T-cell (primary cell): ENCODE data around the gene SIGLEC1. TPM values are rescaled to one million over a fixed set of nuclear protein-coding genes. Genes with fewer than 3 reads are reported as not detected.

Experiments used
- ATAC-seq, 4 experiments: fragments of 200-7000 bp in 3 of 4; fragments of 150-1000 bp in 1 of 4; cut with Tn5 transposase; replicated peaks in 1 of 4; 1 replicate in 3 of 4; 2 replicates in 1 of 4; pipeline ENCODE4 v1.10.0; 2021; ENCODE audit warnings: moderate library complexity in 3 of 4, mild to moderate bottlenecking in 2 of 4, moderate number of reproducible peaks in 1 of 4
- CTCF ChIA-PET, 2 donors: fragments of 300-600 bp; sonication (Branson Sonifier 250); formaldehyde crosslinking; loops; one replicate each; lab custom pipeline; 2022; ENCODE audit warnings: antibody characterized with exemption in 2 of 2; lab: Charles Lee
- POLR2A ChIA-PET, 2 donors: fragments of 300-600 bp; sonication (Branson Sonifier 250); formaldehyde crosslinking; loops; one replicate each; lab custom pipeline; 2022; ENCODE audit warnings: antibody characterized with exemption in 2 of 2; lab: Charles Lee
- DNase-seq, 35 experiments: peaks; one replicate each; pipeline versions ENCODE4 v3.0.0 to v3.0.0-alpha.2; 2013 to 2023
- H3K27ac ChIP-seq: one replicate; pipeline ENCODE4 v1.5.1; 2013; ENCODE audit warnings: low read length
- H3K27me3 ChIP-seq, 2 experiments: replicated peaks in 1 of 2; 1 replicate in 1 of 2; 2 replicates in 1 of 2; pipeline versions ENCODE4 v1.6.1 to v1.7.0; 2013; ENCODE audit warnings: low read length in 1 of 2, mixed read lengths in 1 of 2; ENCODE audit not compliant: control insufficient read depth in 2 of 2, insufficient read depth in 2 of 2; ENCODE audit errors: extremely low read depth in 1 of 2
- H3K36me3 ChIP-seq, 2 donors: 1 replicate in 1 of 2; 2 replicates in 1 of 2; pipeline versions ENCODE4 v1.6.1 to v1.7.0; 2013; ENCODE audit warnings: low read length in 1 of 2; ENCODE audit not compliant: control insufficient read depth in 2 of 2, insufficient read depth in 1 of 2; ENCODE audit errors: extremely low read depth in 1 of 2
- H3K4me1 ChIP-seq, 2 experiments: 1 replicate in 1 of 2; 2 replicates in 1 of 2; pipeline versions ENCODE4 v1.6.1 to v1.7.0; 2013; ENCODE audit warnings: low read length in 2 of 2, mixed read lengths in 1 of 2; ENCODE audit not compliant: insufficient read depth in 2 of 2, control insufficient read depth in 1 of 2; ENCODE audit errors: extremely low read depth in 1 of 2
- H3K4me3 ChIP-seq, 2 donors: 1 replicate in 1 of 2; 2 replicates in 1 of 2; pipeline versions ENCODE4 v1.5.1 to v1.7.0; 2013; ENCODE audit warnings: mild to moderate bottlenecking in 2 of 2, low read length in 1 of 2, moderate library complexity in 1 of 2; ENCODE audit not compliant: control insufficient read depth in 1 of 2; ENCODE audit errors: extremely low read depth in 1 of 2
- H3K9me3 ChIP-seq: 2 replicates; pipeline ENCODE4 v1.7.0; 2013
- H3K27ac Mint-ChIP-seq, 2 donors: one replicate each; pipeline ENCODE4 v1.8.0; 2020 to 2021; ENCODE audit warnings: mild to moderate bottlenecking in 2 of 2, mixed read lengths in 2 of 2
- H3K27me3 Mint-ChIP-seq, 2 donors: one replicate each; pipeline ENCODE4 v1.8.0; 2021 to 2022; ENCODE audit warnings: mixed read lengths in 2 of 2
- H3K36me3 Mint-ChIP-seq: one replicate; pipeline ENCODE4 v1.8.0; 2021; ENCODE audit warnings: mixed read lengths
- H3K4me1 Mint-ChIP-seq, 3 donors: one replicate each; pipeline ENCODE4 v1.8.0; 2020 to 2022; ENCODE audit warnings: mixed read lengths in 3 of 3, mild to moderate bottlenecking in 1 of 3
- H3K4me3 Mint-ChIP-seq, 3 donors: one replicate each; pipeline ENCODE4 v1.8.0; 2020 to 2022; ENCODE audit warnings: mild to moderate bottlenecking in 3 of 3, mixed read lengths in 3 of 3, moderate library complexity in 3 of 3
- H3K9me3 Mint-ChIP-seq, 3 donors: one replicate each; pipeline ENCODE4 v1.8.0; 2020 to 2022; ENCODE audit warnings: mixed read lengths in 3 of 3
- WGBS: methylation state at CpG from one replicate; pipeline ENCODE4 v1.1.5; 2013; ENCODE audit warnings: missing lambda C conversion rate; ENCODE audit not compliant: insufficient coverage; 5-methylcytosine and 5-hydroxymethylcytosine counted together
- total RNA-seq, 35 experiments: library from RNA in 6 of 35; stranded (reverse) in 6 of 35; fragments of 120-200 nt in 1 of 35; gene quantifications; one replicate each; pipeline versions ENCODE4 v1.2.1 to v1.2.4 and lab custom pipeline; 2013 to 2026

Gene SIGLEC1
- total RNA-seq, 5 donors from 2014 or later (not counting 1 experiment from before 2014, with no cell fraction given), result 0.06 to 0.16 (median 0.12) TPM; not detected in 2

DNA sequence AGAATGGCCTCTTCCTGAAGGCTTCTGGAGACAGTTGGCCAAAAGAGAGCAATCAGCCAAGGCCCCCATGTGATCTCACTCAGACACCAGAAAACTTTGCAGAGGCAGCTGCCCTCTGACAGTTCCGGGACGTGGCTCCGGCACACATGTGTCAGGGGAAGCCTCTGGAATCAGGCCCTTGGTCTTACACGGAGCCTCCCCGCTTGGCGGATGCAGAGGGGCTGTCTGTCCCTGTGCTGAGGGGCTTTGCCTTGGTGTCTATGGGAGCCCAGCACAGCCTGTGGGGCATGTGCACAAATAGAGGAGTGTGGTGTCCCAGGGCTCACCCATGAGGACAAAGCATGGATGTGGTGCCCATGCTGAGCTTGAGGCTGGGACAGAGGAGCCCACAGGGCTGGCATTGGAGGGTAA is 13.8 kb downstream of the SIGLEC1 start:
- ATAC-seq (no peak), DNase-seq (no peak)
- Histone ChIP-seq H3K4me3 (no peak overlapping the region), H3K4me1 (no peaks in the 10 kb centered on the region), H3K27me3 (peaks cover 0 to 29% of the 10 kb centered on the region in 2 experiments), H3K9me3 (no peaks in the 10 kb centered on the region), H3K36me3 (no peaks in the 10 kb centered on the region), H3K27ac (no peak overlapping the region)
- Mint-ChIP-seq H3K9me3 (no peaks in the 10 kb centered on the region), H3K4me3 (no peak overlapping the region), H3K27me3 (no peaks in the 10 kb centered on the region), H3K4me1 (no peaks in the 10 kb centered on the region), H3K27ac (no peak overlapping the region), H3K36me3 (no peaks in the 10 kb centered on the region)
- CTCF ChIA-PET, result no interaction called here
- 78% methylated on average over 6 of the region's 6 CpGs for WGBS
- POLR2A ChIA-PET, result no interaction called here

GRCh38 chr20:3697588-3698305 is 14.7 kb downstream of the SIGLEC1 start:
- no peak overlapping the region for H3K27ac Mint-ChIP-seq
- CTCF ChIA-PET, result interaction anchor here in 1 of 2 donors (0.8 kb wide), 1 partner anchor 19 kb away, joined by 5 read pairs; no protein-coding TSS in a partner anchor

DNA sequence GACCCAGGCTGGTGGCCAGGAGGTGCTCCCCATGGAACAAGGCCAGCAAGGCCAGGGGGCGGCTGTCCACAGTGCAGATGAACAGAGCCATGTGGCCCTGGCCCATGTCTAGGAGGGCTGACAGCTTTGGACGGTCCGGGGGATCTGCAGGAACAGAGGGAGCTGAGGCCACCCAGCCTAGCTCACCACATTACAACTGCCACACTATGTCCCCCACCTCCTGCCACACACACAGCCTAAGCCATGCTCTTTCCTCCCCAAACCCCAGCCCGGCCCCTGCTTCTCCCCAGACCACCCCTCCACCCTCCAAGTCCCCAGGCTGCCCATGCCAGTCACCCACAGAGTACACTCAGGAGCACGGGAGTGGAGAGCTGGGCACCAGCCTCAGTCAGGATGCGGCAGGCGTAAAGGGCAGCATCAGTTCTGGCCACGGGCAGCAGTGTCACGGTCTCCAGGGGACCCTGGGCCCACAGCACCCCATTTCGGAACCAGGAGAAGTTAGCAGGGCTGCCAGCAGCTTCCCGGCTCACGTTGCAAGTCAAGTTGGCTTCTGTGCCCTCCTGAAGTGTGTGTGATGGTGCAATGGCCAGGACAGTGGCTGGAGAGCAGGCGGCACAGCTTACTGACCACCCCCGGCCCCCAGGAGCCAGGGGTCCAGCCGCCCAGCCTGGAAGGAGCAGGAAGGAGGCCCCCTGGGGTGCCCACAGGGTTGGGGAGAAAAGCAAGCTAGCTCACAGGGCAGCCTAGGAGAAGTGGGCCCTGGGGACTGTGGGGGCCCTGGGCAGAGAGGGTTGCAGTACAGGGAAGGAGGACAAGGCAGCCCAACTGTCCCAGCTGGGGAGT is 15.4 kb downstream of the SIGLEC1 start:
- no peak for DNase-seq
- no peaks in the 10 kb centered on the region for H3K9me3 ChIP-seq
- no peaks in the 10 kb centered on the region for H3K36me3 ChIP-seq
- no peak overlapping the region for H3K4me3 Mint-ChIP-seq
- 81% methylated on average over 12 of the region's 15 CpGs for WGBS
- CTCF ChIA-PET, result interaction anchor here in 1 of 2 donors (0.8 kb wide), 1 partner anchor 18 kb away, joined by 5 read pairs; no protein-coding TSS in a partner anchor
- POLR2A ChIA-PET, result no interaction called here
- no peak overlapping the region for H3K4me3 ChIP-seq
- H3K27ac ChIP-seq, result no peak overlapping the region
- H3K9me3 Mint-ChIP-seq, result no peaks in the 10 kb centered on the region
- H3K4me1 Mint-ChIP-seq, result no peaks in the 10 kb centered on the region
- no peak for ATAC-seq
- H3K4me1 ChIP-seq, result no peaks in the 10 kb centered on the region
- no peaks in the 10 kb centered on the region for H3K36me3 Mint-ChIP-seq
- no peak overlapping the region for H3K27ac Mint-ChIP-seq
- peaks cover 0 to 25% of the 10 kb centered on the region in 2 experiments for H3K27me3 ChIP-seq
- H3K27me3 Mint-ChIP-seq, result no peaks in the 10 kb centered on the region

More at GRCh38 chr20:3697588-3698305, 14.7 kb downstream of the SIGLEC1 start:
- H3K36me3 ChIP-seq, result no peaks in the 10 kb centered on the region
- ATAC-seq (no peak), DNase-seq (no peak)
- no peaks in the 10 kb centered on the region for H3K4me1 Mint-ChIP-seq
- no peaks in the 10 kb centered on the region for H3K36me3 Mint-ChIP-seq
- no peaks in the 10 kb centered on the region for H3K4me1 ChIP-seq
- WGBS, result 74% methylated on average over 16 of the region's 18 CpGs
- H3K27me3 Mint-ChIP-seq, result no peaks in the 10 kb centered on the region
- H3K27ac ChIP-seq, result no peak overlapping the region
- POLR2A ChIA-PET, result no interaction called here
- H3K9me3 ChIP-seq, result no peaks in the 10 kb centered on the region
- no peak overlapping the region for H3K4me3 ChIP-seq
- no peak overlapping the region for H3K4me3 Mint-ChIP-seq
- peaks cover 0 to 21% of the 10 kb centered on the region in 2 experiments for H3K27me3 ChIP-seq
- H3K9me3 Mint-ChIP-seq, result no peaks in the 10 kb centered on the region

- no peak overlapping the region for H3K4me3 ChIP-seq
- Mint-ChIP-seq H3K4me3 (no peak overlapping the region), H3K36me3 (no peaks in the 10 kb centered on the region), H3K9me3 (no peaks in the 10 kb centered on the region), H3K27ac (no peak overlapping the region), H3K4me1 (no peaks in the 10 kb centered on the region), H3K27me3 (no peaks in the 10 kb centered on the region)
- no peaks in the 10 kb centered on the region for H3K9me3 ChIP-seq
- CTCF ChIA-PET, result no interaction called here
- peaks cover 0 to 25% of the 10 kb centered on the region in 2 experiments for H3K27me3 ChIP-seq
- H3K36me3 ChIP-seq, result no peaks in the 10 kb centered on the region
- no CpG with 5 or more reads among the region's 1 CpG for WGBS
- POLR2A ChIA-PET, result no interaction called here
- H3K4me1 ChIP-seq, result no peaks in the 10 kb centered on the region
- ATAC-seq (no peak), DNase-seq (no peak)
- no peak overlapping the region for H3K27ac ChIP-seq
These were observed 16.2 kb downstream of the SIGLEC1 start for GRCh38 chr20:3696200-3696599.

- H3K27ac Mint-ChIP-seq, result no peak overlapping the region
- WGBS, result 76% methylated on average over 2 of the region's 5 CpGs
- no peaks in the 10 kb centered on the region for H3K9me3 Mint-ChIP-seq
- Histone ChIP-seq H3K27ac (no peak overlapping the region), H3K27me3 (peaks cover 0 to 28% of the 10 kb centered on the region in 2 experiments), H3K4me3 (no peak overlapping the region), H3K9me3 (no peaks in the 10 kb centered on the region), H3K4me1 (no peaks in the 10 kb centered on the region), H3K36me3 (no peaks in the 10 kb centered on the region)
- H3K4me3 Mint-ChIP-seq, result no peak overlapping the region
- CTCF ChIA-PET, result no interaction called here
- DNase-seq (no peak), ATAC-seq (no peak)
- no peaks in the 10 kb centered on the region for H3K4me1 Mint-ChIP-seq
- no peaks in the 10 kb centered on the region for H3K36me3 Mint-ChIP-seq
- H3K27me3 Mint-ChIP-seq, result no peaks in the 10 kb centered on the region
- POLR2A ChIA-PET, result no interaction called here
These were observed 17.5 kb downstream of the SIGLEC1 start for GRCh38 chr20:3694864-3695263.

GRCh38 chr20:3693376-3693775 is 19.0 kb downstream of the SIGLEC1 start:
- CTCF ChIA-PET, result no interaction called here
- no peak overlapping the region for H3K4me3 Mint-ChIP-seq
- H3K4me1 Mint-ChIP-seq, result no peaks in the 10 kb centered on the region
- H3K4me1 ChIP-seq, result no peaks in the 10 kb centered on the region
- H3K27me3 Mint-ChIP-seq, result no peaks in the 10 kb centered on the region
- no peaks in the 10 kb centered on the region for H3K36me3 ChIP-seq
- DNase-seq, result no peak
- ATAC-seq, result no peak
- no peak overlapping the region for H3K27ac Mint-ChIP-seq
- no peak overlapping the region for H3K4me3 ChIP-seq
- no peaks in the 10 kb centered on the region for H3K36me3 Mint-ChIP-seq
- 79% methylated on average over 12 of the region's 13 CpGs for WGBS
- H3K27me3 ChIP-seq, result peaks cover 0 to 26% of the 10 kb centered on the region in 2 experiments
- no peaks in the 10 kb centered on the region for H3K9me3 ChIP-seq
- H3K9me3 Mint-ChIP-seq, result no peaks in the 10 kb centered on the region
- H3K27ac ChIP-seq, result no peak overlapping the region
- POLR2A ChIA-PET, result no interaction called here
